Breast epithelium (tissue), 3 donors: ENCODE measurements around the gene VMP1.

Experiments used
- POLR2AphosphoS5 ChIP-seq, 3 donors: sonication (generic); formaldehyde crosslinking; IDR thresholded peaks; one replicate each; pipeline ENCODE4 v1.6.1; 2017; ENCODE audit warnings: antibody characterized with exemption in 3 of 3
- TF ChIP-seq, protein P1 (sequence below), 3 donors: fragments of 450-650 bp; IDR thresholded peaks; one replicate each; pipeline ENCODE4 v1.5.1; 2016 to 2017; ENCODE audit warnings: antibody characterized with exemption in 3 of 3, mild to moderate bottlenecking in 3 of 3, moderate library complexity in 3 of 3

DNA sequence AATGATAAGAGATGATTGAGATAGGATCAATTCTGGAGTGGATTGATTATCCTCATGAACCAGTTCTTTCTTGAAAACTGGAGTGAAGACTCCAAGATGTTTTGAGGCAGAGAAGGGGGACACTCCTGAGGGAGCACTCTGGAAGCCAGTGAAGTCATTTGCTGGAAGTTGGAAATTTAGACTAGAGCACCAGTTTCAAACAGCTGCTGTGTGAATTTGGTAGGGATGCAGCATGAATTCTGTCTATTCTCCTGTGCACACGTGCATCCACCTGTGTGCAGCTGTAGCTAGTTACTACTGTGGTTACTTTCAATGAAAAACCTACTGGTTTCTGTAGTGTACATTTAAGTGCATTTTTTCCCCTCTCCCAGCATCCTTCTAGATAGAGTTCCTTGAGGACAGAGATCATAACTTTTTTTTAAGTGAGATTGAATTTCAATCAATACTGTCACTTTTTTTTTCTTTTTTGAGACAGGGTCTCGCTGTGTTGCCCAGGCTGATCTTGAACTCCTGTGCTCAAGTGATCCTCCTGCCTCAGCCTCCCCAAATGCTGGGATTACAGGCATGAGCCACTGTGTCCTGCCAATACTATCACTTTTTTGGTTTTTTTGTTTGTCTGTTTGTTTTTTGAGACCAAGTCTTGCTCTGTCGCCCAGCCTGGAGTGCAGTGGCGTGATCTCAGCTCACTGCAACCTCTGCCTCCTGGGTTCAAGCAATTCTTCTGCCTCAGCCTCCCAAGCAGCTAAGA, 119.4 kb downstream of the VMP1 start:
- TF ChIP-seq, protein P1, sequence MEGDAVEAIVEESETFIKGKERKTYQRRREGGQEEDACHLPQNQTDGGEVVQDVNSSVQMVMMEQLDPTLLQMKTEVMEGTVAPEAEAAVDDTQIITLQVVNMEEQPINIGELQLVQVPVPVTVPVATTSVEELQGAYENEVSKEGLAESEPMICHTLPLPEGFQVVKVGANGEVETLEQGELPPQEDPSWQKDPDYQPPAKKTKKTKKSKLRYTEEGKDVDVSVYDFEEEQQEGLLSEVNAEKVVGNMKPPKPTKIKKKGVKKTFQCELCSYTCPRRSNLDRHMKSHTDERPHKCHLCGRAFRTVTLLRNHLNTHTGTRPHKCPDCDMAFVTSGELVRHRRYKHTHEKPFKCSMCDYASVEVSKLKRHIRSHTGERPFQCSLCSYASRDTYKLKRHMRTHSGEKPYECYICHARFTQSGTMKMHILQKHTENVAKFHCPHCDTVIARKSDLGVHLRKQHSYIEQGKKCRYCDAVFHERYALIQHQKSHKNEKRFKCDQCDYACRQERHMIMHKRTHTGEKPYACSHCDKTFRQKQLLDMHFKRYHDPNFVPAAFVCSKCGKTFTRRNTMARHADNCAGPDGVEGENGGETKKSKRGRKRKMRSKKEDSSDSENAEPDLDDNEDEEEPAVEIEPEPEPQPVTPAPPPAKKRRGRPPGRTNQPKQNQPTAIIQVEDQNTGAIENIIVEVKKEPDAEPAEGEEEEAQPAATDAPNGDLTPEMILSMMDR (IDR thresholded peaks at IDR 0.05), result no peak
- no peak for TF ChIP-seq POLR2AphosphoS5 (IDR thresholded peaks at IDR 0.05)
